ENCODE measurements around the gene N4BP2. TPM values are rescaled to one million over a fixed set of nuclear protein-coding genes. Genes with fewer than 3 reads are reported as not detected.

Gene N4BP2
- total and polyA plus RNA-seq, 4 experiments from 2014 or later: 14.5 to 16.7 (median 14.9) TPM

DNA sequence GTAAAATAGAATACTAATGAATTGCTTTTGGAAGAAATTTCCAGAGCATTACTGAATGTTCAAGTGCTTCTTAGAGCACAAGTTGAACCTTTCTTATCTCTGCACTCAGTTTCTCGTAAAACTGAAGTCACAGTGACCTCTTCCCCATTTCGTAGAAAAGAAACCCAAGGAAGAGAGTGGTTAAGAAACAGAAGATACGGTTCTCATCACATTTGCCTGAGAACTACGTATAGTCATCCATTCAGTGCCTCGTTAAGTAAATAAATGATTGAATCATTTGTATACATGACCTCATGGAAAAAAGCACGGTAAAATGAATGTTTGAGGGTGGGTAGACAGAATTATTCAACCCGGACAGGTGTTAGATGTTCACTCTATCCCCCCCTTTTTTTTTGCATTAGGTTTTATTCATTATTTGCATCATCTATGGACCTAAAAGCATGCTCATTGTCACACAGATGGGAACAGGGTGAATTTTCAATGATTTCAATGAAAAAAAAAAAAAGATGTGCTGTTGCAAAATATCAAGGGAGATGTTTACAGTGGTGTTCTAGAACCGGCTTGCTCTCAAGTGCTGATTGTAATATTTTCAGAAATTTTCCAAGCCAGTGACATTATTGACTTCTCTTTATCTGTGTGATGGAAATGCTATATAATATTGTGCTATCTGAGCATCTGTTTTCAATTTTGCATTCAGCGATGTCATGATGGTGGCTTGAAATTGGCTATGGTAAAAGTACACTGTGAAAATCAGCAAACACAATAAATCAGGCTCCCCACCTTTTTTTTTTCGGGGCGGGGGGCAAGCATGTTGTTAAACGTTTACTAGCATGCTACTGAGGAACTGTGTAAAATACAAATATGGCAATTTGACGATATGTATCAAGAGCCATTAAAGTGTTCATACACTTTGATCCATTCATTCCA, 144.5 kb downstream of the N4BP2 start:
- peak in 2 of 5 donors; percentile 45 to 59 for DNase-seq
- Histone ChIP-seq H3K36me3 (ENCODE audit: insufficient read depth, low read length) (no peaks in the 10 kb centered on the region), H3K27ac (ENCODE audit: low read depth, low read length) (peak overlapping the region; percentile 99), H3K9me3 (ENCODE audit: control insufficient read depth in 1 of 2, low read length in 2 of 2) (no peaks in the 10 kb centered on the region), H3K27me3 (ENCODE audit: insufficient read depth, low read length) (no peaks in the 10 kb centered on the region), H3K4me1 (ENCODE audit: insufficient read depth, low read length) (peaks cover 44% of the 10 kb centered on the region), H3K4me3 (ENCODE audit: low read length in 2 of 2) (peak overlapping the region; percentile 84 to 98)
- CTCF ChIA-PET (ENCODE audit: partially characterized antibody): interaction anchor here (1.0 to 7.7 kb wide), 5 partner anchors 18 to 109 kb away, joined by 3 to 115 read pairs (median 5); no protein-coding TSS in a partner anchor
- H3K9me3 Mint-ChIP-seq: peaks cover 0 to 5% (median 0%) of the 10 kb centered on the region in 8 donors
- peak overlapping the region; percentile 98 to 100 (median 100) for H3K27ac Mint-ChIP-seq
- POLR2A ChIA-PET (ENCODE audit: partially characterized antibody): interaction anchor here (0.6 to 27.4 kb wide), 16 partner anchors 6 to 1539 kb away, joined by 3 to 1182 read pairs (median 17); partner anchors contain the start of genes N4BP2 and RHOH
- peak overlapping the region; percentile 95 to 100 (median 98) for H3K4me3 Mint-ChIP-seq
- H3K4me1 Mint-ChIP-seq: peaks cover 28 to 82% (median 37%) of the 10 kb centered on the region in 4 donors
- no peaks in the 10 kb centered on the region for H3K27me3 Mint-ChIP-seq
- intact Hi-C loops (cut with micrococcal nuclease): loop anchor here (1.0 to 5.0 kb wide), 3 partner anchors 14 to 144 kb away; partner anchors contain the start of gene N4BP2
- peaks cover 35 to 84% of the 10 kb centered on the region in 2 donors for H3K36me3 Mint-ChIP-seq

DNA sequence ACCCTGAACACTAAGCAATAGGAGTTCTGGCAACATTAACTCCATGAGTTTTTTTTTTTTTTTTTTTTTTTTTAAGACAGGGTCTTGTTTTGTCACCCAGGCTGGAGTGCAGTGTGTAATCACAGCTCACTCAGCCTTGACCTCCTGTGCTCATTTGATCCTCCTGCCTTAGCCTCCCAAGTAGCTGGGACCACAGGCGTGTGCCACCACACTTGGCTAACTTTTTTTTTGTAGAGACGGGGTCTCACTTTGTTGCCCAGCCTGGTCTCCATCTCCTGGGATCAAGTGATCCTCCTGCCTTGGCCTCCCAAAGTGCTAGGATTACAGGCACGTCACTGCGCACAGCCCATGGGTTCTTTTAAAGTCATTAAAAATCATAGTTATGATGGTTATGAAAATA, 145.2 kb downstream of the N4BP2 start:
- CTCF ChIA-PET (ENCODE audit: partially characterized antibody): interaction anchor here (1.0 to 1.6 kb wide), 3 partner anchors 10 to 108 kb away, joined by 3 to 5 read pairs (median 3); no protein-coding TSS in a partner anchor
- Mint-ChIP-seq H3K4me1 (peaks cover 29 to 81% (median 37%) of the 10 kb centered on the region in 4 donors), H3K36me3 (peaks cover 37 to 85% of the 10 kb centered on the region in 2 donors), H3K27ac (peak overlapping the region; percentile 97 to 100 (median 100)), H3K9me3 (peaks cover 0 to 5% (median 0%) of the 10 kb centered on the region in 8 donors), H3K4me3 (peak overlapping the region; percentile 95 to 100 (median 98)), H3K27me3 (no peaks in the 10 kb centered on the region)
- intact Hi-C loops (cut with micrococcal nuclease): loop anchor here (2.0 to 5.0 kb wide), 2 partner anchors 13 to 145 kb away; partner anchors contain the start of gene N4BP2
- Histone ChIP-seq H3K36me3 (ENCODE audit: insufficient read depth, low read length) (no peaks in the 10 kb centered on the region), H3K9me3 (ENCODE audit: control insufficient read depth in 1 of 2, low read length in 2 of 2) (no peaks in the 10 kb centered on the region), H3K27me3 (ENCODE audit: insufficient read depth, low read length) (no peaks in the 10 kb centered on the region), H3K27ac (ENCODE audit: low read depth, low read length) (peak overlapping the region; percentile 99), H3K4me3 (ENCODE audit: low read length in 2 of 2) (peak overlapping the region; percentile 84 to 98), H3K4me1 (ENCODE audit: insufficient read depth, low read length) (peaks cover 43% of the 10 kb centered on the region)
- POLR2A ChIA-PET (ENCODE audit: partially characterized antibody): interaction anchor here (0.6 to 27.4 kb wide), 8 partner anchors 7 to 1539 kb away, joined by 3 to 1182 read pairs (median 7); partner anchors contain the start of gene RHOH
- DNase-seq: no peak

DNA sequence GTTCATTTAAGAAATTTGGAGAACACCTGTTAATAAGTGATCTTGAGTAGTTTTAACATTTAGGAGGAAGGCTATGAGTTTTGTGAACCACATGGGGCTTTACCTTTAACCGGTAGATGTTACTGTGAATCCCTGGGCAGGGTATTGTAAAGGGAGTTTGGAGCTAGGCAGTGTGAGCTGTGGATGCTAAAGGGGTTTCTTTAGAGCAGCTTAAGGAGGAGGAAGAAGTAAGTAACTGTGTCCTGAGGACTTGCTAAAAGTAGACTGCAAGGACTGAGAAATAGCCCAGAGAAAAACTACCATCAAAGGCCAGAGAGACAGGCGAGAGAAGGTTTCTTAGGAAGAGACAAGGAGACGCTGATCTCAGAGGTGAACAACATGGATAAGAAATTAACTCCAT, 145.8 kb downstream of the N4BP2 start:
- H3K36me3 ChIP-seq (ENCODE audit: insufficient read depth, low read length): no peaks in the 10 kb centered on the region
- H3K4me3 ChIP-seq (ENCODE audit: low read length in 2 of 2): peak overlapping the region; percentile 84 to 98
- CTCF ChIA-PET (ENCODE audit: partially characterized antibody): interaction anchor here (0.9 to 1.6 kb wide), 5 partner anchors 10 to 107 kb away, joined by 3 to 5 read pairs (median 3); no protein-coding TSS in a partner anchor
- peak overlapping the region; percentile 94 to 100 (median 96) for H3K4me3 Mint-ChIP-seq
- POLR2A ChIA-PET (ENCODE audit: partially characterized antibody): interaction anchor here (0.9 to 27.4 kb wide), 7 partner anchors 8 to 114 kb away, joined by 3 to 1182 read pairs (median 9); partner anchors contain the start of gene RHOH
- intact Hi-C loops (cut with micrococcal nuclease): loop anchor here (5.0 kb wide), 1 partner anchor 145 kb away; the partner anchor contains the start of gene N4BP2
- H3K36me3 Mint-ChIP-seq: peaks cover 41 to 83% of the 10 kb centered on the region in 2 donors
- H3K27ac ChIP-seq (ENCODE audit: low read depth, low read length): peak overlapping the region; percentile 99
- peaks cover 33 to 84% (median 41%) of the 10 kb centered on the region in 4 donors for H3K4me1 Mint-ChIP-seq
- H3K9me3 ChIP-seq (ENCODE audit: control insufficient read depth in 1 of 2, low read length in 2 of 2): no peaks in the 10 kb centered on the region
- H3K27me3 ChIP-seq (ENCODE audit: insufficient read depth, low read length): no peaks in the 10 kb centered on the region
- peaks cover 0 to 5% (median 0%) of the 10 kb centered on the region in 8 donors for H3K9me3 Mint-ChIP-seq
- H3K27ac Mint-ChIP-seq: peak overlapping the region; percentile 89 to 100 (median 100)
- no peaks in the 10 kb centered on the region for H3K27me3 Mint-ChIP-seq
- peaks cover 49% of the 10 kb centered on the region for H3K4me1 ChIP-seq (ENCODE audit: insufficient read depth, low read length)
- no peak for DNase-seq

DNA sequence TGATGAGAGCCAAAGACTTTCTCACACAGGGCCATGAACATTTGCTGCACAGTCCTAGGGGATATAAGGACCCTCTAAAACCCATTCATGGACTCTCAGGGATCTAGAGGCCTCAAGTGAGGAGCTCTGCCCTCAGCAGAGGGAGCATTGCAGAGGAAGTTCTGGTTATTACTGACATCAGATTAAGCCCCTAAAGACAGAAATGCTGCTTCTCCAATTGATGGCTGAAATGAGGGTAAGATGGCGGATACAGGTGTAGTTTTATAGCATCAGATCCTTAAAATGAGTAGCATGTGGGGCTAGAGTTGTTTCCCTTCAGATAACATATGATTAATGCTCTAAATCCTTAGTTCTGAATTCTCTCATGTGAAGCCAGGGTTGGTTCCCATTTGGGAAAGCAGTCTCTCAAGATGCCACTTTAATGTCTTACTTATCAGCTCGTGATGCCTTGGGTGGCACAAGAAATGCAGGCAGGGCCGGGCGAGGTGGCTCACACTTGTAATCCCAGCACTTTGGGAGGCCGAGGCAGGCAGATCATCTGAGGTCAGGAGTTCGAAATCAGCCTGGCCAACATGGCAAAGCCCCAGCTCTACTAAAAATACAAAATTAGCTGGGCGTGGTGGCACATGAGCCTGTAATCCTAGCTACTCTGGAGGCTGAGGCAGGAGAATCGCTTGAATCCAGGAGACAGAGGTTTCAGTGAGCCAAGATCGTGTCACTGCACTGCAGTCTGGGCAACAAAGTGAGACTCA, 148.0 kb downstream of the N4BP2 start:
- Histone ChIP-seq H3K36me3 (ENCODE audit: insufficient read depth, low read length) (no peaks in the 10 kb centered on the region), H3K4me3 (ENCODE audit: low read length in 2 of 2) (peak overlapping the region; percentile 55 to 67), H3K27me3 (ENCODE audit: insufficient read depth, low read length) (no peaks in the 10 kb centered on the region), H3K9me3 (ENCODE audit: control insufficient read depth in 1 of 2, low read length in 2 of 2) (no peaks in the 10 kb centered on the region), H3K4me1 (ENCODE audit: insufficient read depth, low read length) (peaks cover 67% of the 10 kb centered on the region), H3K27ac (ENCODE audit: low read depth, low read length) (peak overlapping the region; percentile 99)
- Mint-ChIP-seq H3K36me3 (peaks cover 37 to 75% of the 10 kb centered on the region in 2 donors), H3K4me3 (peak overlapping the region; percentile 86 to 100 (median 96)), H3K27ac (peak overlapping the region; percentile 92 to 100 (median 96)), H3K9me3 (peaks cover 0 to 4% (median 0%) of the 10 kb centered on the region in 8 donors), H3K4me1 (peaks cover 42 to 87% (median 53%) of the 10 kb centered on the region in 4 donors), H3K27me3 (no peaks in the 10 kb centered on the region)
- ChIA-PET POLR2A (ENCODE audit: partially characterized antibody) (interaction anchor here (0.8 to 27.4 kb wide), 12 partner anchors 9 to 112 kb away, joined by 3 to 1182 read pairs (median 12); partner anchors contain the start of gene RHOH), CTCF (ENCODE audit: partially characterized antibody) (interaction anchor here (0.8 to 2.4 kb wide), 13 partner anchors 7 to 113 kb away, joined by 3 to 10 read pairs (median 4); partner anchors contain the start of gene RHOH)
- intact Hi-C loops (cut with micrococcal nuclease): loop anchor here (1.0 to 5.0 kb wide), 3 partner anchors 9 to 147 kb away; partner anchors contain the start of gene N4BP2
- no peak for DNase-seq

DNA sequence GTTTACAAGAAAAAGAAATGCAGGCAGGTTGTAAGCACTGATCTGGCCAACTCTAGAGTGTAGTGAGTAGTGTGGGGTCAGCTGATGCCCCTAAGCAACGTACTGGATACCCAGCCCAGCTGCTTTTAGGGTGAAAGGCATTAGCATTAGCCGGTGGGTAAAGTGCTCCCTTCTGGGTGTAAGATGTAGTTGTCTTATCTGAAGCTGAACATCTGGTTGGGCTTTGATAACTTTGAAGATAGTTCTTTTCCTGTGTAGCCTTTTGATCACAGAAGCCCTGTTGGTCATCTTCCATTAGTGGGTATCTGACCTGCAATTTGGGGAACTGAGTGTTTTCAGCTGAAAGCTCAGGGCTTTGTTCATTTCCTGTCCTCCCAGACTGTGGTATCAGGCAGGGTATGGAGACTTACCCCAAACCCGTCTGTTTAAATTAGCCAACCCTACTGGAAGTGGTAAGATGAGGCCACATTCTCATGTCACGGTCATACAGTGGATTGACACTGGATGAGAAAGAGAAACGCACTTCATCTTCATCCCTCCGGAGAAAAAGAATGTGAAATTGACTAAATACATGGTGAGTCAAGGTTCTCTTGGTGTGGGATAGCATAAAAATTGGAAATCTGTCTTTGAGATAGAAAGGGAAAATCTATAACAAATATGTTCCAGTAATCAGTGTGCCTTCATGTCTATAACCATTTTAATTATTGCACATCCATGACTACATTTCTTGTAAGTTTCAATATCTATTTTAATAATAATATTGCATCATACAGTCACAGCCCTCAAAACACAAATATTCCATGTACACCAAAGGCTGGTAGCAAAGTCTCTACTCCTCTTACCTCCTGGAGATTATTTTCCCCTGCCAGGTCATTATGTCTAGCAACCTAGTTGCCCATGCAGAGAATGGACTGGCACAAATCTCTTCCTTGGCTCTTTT, 148.9 kb downstream of the N4BP2 start:
- peak overlapping the region; percentile 99 for H3K27ac ChIP-seq (ENCODE audit: low read depth, low read length)
- POLR2A ChIA-PET (ENCODE audit: partially characterized antibody): interaction anchor here (0.7 to 27.4 kb wide), 12 partner anchors 8 to 111 kb away, joined by 3 to 1182 read pairs (median 12); partner anchors contain the start of gene RHOH
- Mint-ChIP-seq H3K4me3 (peak overlapping the region; percentile 86 to 100 (median 96)), H3K9me3 (peaks cover 0 to 4% (median 0%) of the 10 kb centered on the region in 8 donors), H3K4me1 (peaks cover 48 to 87% (median 61%) of the 10 kb centered on the region in 4 donors), H3K27ac (peak overlapping the region; percentile 92 to 100 (median 96)), H3K36me3 (peaks cover 43 to 73% of the 10 kb centered on the region in 2 donors), H3K27me3 (no peaks in the 10 kb centered on the region)
- H3K4me3 ChIP-seq (ENCODE audit: low read length in 2 of 2): peak overlapping the region; percentile 39 to 67
- CTCF ChIA-PET (ENCODE audit: partially characterized antibody): interaction anchor here (0.8 to 3.3 kb wide), 14 partner anchors 8 to 112 kb away, joined by 3 to 31 read pairs (median 6); partner anchors contain the start of gene RHOH
- peak in 4 of 5 donors; percentile 44 to 68 (median 49) for DNase-seq
- peaks cover 75% of the 10 kb centered on the region for H3K4me1 ChIP-seq (ENCODE audit: insufficient read depth, low read length)
- H3K36me3 ChIP-seq (ENCODE audit: insufficient read depth, low read length): peaks cover 5% of the 10 kb centered on the region
- intact Hi-C loops (cut with micrococcal nuclease): loop anchor here (1.0 to 2.0 kb wide), 3 partner anchors 7 to 33 kb away; no protein-coding TSS in a partner anchor
- H3K9me3 ChIP-seq (ENCODE audit: control insufficient read depth in 1 of 2, low read length in 2 of 2): no peaks in the 10 kb centered on the region
- no peaks in the 10 kb centered on the region for H3K27me3 ChIP-seq (ENCODE audit: insufficient read depth, low read length)

All from CD4-positive, alpha-beta memory T cell (primary cell).